ENCODE data around the gene FHAD1. TPM values are rescaled to one million over a fixed set of nuclear protein-coding genes. Genes with fewer than 3 reads are reported as not detected.

FHAD1 gene
- total RNA-seq, 1 donor from 2014 or later, result not detected

DNA sequence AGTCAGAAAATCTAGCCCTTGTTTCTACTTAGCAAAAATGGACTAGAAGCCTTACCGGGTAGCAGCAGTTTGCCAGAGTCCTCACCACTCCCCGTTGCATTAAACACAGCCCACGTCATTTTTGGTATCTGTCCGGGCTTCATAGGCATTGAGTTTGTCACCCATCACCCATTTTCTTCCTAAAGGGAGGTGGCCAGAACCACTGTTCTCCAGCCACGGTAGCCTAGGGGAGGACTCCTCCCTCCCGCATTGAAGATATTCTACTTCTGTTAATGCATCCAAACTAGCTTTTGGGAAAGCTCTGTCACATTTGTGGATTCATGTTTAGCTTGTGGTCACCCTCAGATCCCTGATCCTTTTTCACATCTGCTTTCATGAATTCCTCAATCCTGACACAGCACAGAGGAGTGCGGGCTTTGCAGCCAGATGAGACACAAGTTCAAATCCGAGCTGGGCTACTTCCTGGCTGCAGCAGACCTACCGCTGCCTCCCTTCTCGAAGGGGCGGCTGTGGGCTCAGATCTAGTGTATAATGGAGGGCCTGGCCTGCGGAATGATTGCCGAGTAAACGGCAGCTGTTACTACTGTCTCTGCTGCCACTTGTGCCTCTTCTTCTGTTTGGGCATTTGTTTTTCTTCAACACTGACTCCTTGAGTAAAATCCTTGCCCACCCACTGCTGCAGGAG lies 99.5 kb downstream of the FHAD1 start:
- Mint-ChIP-seq H3K27me3 (ENCODE audit: unreplicated experiment) (peaks cover 10% of the 10 kb centered on the region), H3K36me3 (ENCODE audit: unreplicated experiment) (no peaks in the 10 kb centered on the region), H3K4me1 (ENCODE audit: low read depth, unreplicated experiment) (peaks cover 4% of the 10 kb centered on the region), H3K9me3 (ENCODE audit: unreplicated experiment) (no peaks in the 10 kb centered on the region), H3K27ac (ENCODE audit: unreplicated experiment) (no peak overlapping the region), H3K4me3 (ENCODE audit: unreplicated experiment) (no peak overlapping the region)
- no peak for DNase-seq
- TF ChIP-seq, protein P1, sequence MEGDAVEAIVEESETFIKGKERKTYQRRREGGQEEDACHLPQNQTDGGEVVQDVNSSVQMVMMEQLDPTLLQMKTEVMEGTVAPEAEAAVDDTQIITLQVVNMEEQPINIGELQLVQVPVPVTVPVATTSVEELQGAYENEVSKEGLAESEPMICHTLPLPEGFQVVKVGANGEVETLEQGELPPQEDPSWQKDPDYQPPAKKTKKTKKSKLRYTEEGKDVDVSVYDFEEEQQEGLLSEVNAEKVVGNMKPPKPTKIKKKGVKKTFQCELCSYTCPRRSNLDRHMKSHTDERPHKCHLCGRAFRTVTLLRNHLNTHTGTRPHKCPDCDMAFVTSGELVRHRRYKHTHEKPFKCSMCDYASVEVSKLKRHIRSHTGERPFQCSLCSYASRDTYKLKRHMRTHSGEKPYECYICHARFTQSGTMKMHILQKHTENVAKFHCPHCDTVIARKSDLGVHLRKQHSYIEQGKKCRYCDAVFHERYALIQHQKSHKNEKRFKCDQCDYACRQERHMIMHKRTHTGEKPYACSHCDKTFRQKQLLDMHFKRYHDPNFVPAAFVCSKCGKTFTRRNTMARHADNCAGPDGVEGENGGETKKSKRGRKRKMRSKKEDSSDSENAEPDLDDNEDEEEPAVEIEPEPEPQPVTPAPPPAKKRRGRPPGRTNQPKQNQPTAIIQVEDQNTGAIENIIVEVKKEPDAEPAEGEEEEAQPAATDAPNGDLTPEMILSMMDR (IDR thresholded peaks at IDR 0.05; ENCODE audit: partially characterized antibody, unreplicated experiment), result no peak

DNA sequence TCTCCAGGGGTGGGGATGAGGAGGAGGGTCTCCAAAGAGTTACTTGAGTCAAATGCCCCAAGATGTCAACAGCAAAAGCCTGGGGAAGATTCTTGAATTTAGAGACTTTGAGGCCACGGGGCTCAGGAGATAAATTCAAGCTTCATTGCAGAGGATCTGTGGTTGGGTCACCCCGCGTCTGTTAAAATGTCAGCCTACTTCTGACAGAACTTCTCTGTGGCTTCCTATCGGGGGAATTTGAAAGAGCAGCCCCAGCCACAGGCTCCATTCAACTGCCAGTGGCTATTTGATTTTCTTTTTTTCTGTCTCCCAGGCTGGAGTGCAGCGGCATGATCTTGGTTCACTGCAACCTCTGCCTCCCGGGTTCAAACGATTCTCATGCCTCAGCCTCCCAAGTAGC lies 100.2 kb downstream of the FHAD1 start:
- H3K27ac Mint-ChIP-seq (ENCODE audit: unreplicated experiment), result no peak overlapping the region
- no peak overlapping the region for H3K4me3 Mint-ChIP-seq (ENCODE audit: unreplicated experiment)
- TF ChIP-seq, protein P1 (IDR thresholded peaks at IDR 0.05; ENCODE audit: partially characterized antibody, unreplicated experiment), result no peak
- DNase-seq, result no peak
- no peaks in the 10 kb centered on the region for H3K36me3 Mint-ChIP-seq (ENCODE audit: unreplicated experiment)
- H3K9me3 Mint-ChIP-seq (ENCODE audit: unreplicated experiment), result no peaks in the 10 kb centered on the region
- peaks cover 2% of the 10 kb centered on the region for H3K4me1 Mint-ChIP-seq (ENCODE audit: low read depth, unreplicated experiment)
- peaks cover 10% of the 10 kb centered on the region for H3K27me3 Mint-ChIP-seq (ENCODE audit: unreplicated experiment)

DNA sequence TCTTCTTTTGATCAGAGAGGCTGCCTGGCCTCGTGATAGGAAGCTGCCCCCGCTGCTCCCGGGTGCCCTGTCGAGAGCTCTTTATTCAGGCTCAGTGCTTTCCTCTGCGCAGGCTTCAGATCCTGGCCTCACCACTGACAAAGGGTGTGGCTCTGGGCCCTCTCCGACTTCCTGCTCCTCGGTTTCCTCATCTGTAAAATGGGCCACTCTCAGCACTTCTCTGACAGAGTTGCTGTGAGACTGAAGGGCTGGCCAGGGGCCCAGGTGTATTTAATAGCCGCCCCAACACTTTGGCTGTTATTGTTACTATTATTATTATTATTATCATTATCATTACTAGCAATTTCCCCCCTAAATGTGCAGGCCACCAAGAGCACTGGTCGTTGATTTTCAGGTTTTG lies 101.6 kb downstream of the FHAD1 start:
- no peak for DNase-seq
- H3K36me3 Mint-ChIP-seq (ENCODE audit: unreplicated experiment), result no peaks in the 10 kb centered on the region
- no peak overlapping the region for H3K27ac Mint-ChIP-seq (ENCODE audit: unreplicated experiment)
- peaks cover 2% of the 10 kb centered on the region for H3K4me1 Mint-ChIP-seq (ENCODE audit: low read depth, unreplicated experiment)
- no peaks in the 10 kb centered on the region for H3K9me3 Mint-ChIP-seq (ENCODE audit: unreplicated experiment)
- peaks cover 6% of the 10 kb centered on the region for H3K27me3 Mint-ChIP-seq (ENCODE audit: unreplicated experiment)
- TF ChIP-seq, protein P1 (IDR thresholded peaks at IDR 0.05; ENCODE audit: partially characterized antibody, unreplicated experiment), result no peak
- H3K4me3 Mint-ChIP-seq (ENCODE audit: unreplicated experiment), result no peak overlapping the region

DNA sequence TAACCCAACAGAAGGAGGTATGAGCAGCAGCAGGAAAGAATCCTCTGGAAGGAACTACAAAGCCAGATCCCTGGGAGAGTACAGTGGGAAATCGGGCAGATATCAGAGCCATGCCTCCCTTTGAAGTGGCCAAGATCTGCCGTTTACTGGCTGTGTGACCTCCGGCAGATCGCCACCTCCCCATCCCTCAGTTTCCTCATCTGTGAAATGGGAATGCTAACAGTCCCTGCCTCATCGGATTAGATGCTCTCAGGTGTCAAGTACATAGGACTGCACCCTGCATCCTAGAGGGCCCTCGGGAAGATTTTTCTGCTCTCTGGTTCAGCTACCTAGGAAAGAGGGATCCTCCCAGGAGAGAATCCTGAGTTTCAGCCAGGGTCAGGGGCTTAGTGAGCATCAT lies 102.1 kb downstream of the FHAD1 start:
- Mint-ChIP-seq H3K4me1 (ENCODE audit: low read depth, unreplicated experiment) (peaks cover 5% of the 10 kb centered on the region), H3K27me3 (ENCODE audit: unreplicated experiment) (peaks cover under 1% of the 10 kb centered on the region), H3K27ac (ENCODE audit: unreplicated experiment) (no peak overlapping the region), H3K36me3 (ENCODE audit: unreplicated experiment) (no peaks in the 10 kb centered on the region), H3K4me3 (ENCODE audit: unreplicated experiment) (no peak overlapping the region), H3K9me3 (ENCODE audit: unreplicated experiment) (no peaks in the 10 kb centered on the region)
- TF ChIP-seq, protein P1 (IDR thresholded peaks at IDR 0.05; ENCODE audit: partially characterized antibody, unreplicated experiment), result no peak
- no peak for DNase-seq

DNA sequence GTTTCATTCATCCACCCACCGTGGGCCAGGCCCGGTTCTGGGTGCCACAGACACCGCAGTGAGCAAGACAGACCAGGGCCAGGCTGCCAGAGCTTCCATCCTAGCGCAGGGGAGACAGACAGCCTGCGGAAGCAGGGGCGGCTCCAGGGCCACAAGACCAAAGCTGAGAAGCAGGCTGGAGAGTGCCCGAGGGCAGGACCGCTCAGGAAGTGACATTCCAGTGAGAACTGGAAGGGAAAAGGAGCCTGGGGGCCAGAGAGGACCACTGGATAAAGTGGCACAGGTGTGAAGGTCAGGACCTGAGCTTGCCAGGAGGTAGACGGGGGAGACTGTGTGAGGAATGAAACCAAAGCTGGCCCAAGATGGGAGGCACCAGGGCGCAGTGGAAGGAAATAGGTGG lies 103.1 kb downstream of the FHAD1 start:
- DNase-seq, result no peak
- TF ChIP-seq, protein P1 (IDR thresholded peaks at IDR 0.05; ENCODE audit: partially characterized antibody, unreplicated experiment), result no peak
- H3K27me3 Mint-ChIP-seq (ENCODE audit: unreplicated experiment), result no peaks in the 10 kb centered on the region
- H3K4me3 Mint-ChIP-seq (ENCODE audit: unreplicated experiment), result no peak overlapping the region
- no peak overlapping the region for H3K27ac Mint-ChIP-seq (ENCODE audit: unreplicated experiment)
- H3K4me1 Mint-ChIP-seq (ENCODE audit: low read depth, unreplicated experiment), result peaks cover 7% of the 10 kb centered on the region
- H3K36me3 Mint-ChIP-seq (ENCODE audit: unreplicated experiment), result no peaks in the 10 kb centered on the region
- H3K9me3 Mint-ChIP-seq (ENCODE audit: unreplicated experiment), result no peaks in the 10 kb centered on the region

All from glutamatergic neuron (in vitro differentiated cells).